ENCODE measurements around the gene MYO7A. TPM values are rescaled to one million over a fixed set of nuclear protein-coding genes. Genes with fewer than 3 reads are reported as not detected.
"Not testable (repeated sequence)": the region's sequence is repeated elsewhere in the genome, so short reads cannot be mapped to it uniquely, and the experiment has no call there.

MYO7A gene
- total RNA-seq, 1 donor = 0.43 TPM

GRCh38 chr11:77093987-77094840 lies 33.8 kb upstream of the MYO7A start:
- TF ChIP-seq CTCF (IDR thresholded peaks at IDR 0.05; ENCODE audit: insufficient read depth, low read depth, low read length) = no peak
- no peak overlapping the region for H3K4me3 ChIP-seq (ENCODE audit: low read depth, low read length)
- DNase-seq (ENCODE audit: low read depth) = no peak

- DNase-seq (ENCODE audit: low read depth) = no peak
- TF ChIP-seq CTCF (IDR thresholded peaks at IDR 0.05; ENCODE audit: insufficient read depth, low read depth, low read length) = no peak
These were observed 33.1 kb upstream of the MYO7A start for GRCh38 chr11:77094841-77095365.

GRCh38 chr11:77095551-77096490 lies 32.2 kb upstream of the MYO7A start:
- no peak for TF ChIP-seq CTCF (IDR thresholded peaks at IDR 0.05; ENCODE audit: insufficient read depth, low read depth, low read length)
- DNase-seq (ENCODE audit: low read depth) = no peak

More at GRCh38 chr11:77094841-77095365, 33.1 kb upstream of the MYO7A start:
- H3K4me3 ChIP-seq (ENCODE audit: low read depth, low read length) = no peak overlapping the region

GRCh38 chr11:77096591-77097019 lies 31.4 kb upstream of the MYO7A start:
- no peak for DNase-seq (ENCODE audit: low read depth)
- TF ChIP-seq CTCF (IDR thresholded peaks at IDR 0.05; ENCODE audit: insufficient read depth, low read depth, low read length) = no peak
- no peak overlapping the region for H3K4me3 ChIP-seq (ENCODE audit: low read depth, low read length)

More at GRCh38 chr11:77095551-77096490, 32.2 kb upstream of the MYO7A start:
- no peak overlapping the region for H3K4me3 ChIP-seq (ENCODE audit: low read depth, low read length)

GRCh38 chr11:77097180-77097579 lies 30.9 kb upstream of the MYO7A start:
- DNase-seq (ENCODE audit: low read depth); H3K4me3 ChIP-seq (ENCODE audit: low read depth, low read length): not testable (repeated sequence)

- no peak for DNase-seq (ENCODE audit: low read depth)
- no peak overlapping the region for H3K4me3 ChIP-seq (ENCODE audit: low read depth, low read length)
- no peak for TF ChIP-seq CTCF (IDR thresholded peaks at IDR 0.05; ENCODE audit: insufficient read depth, low read depth, low read length)
These were observed 27.6 kb upstream of the MYO7A start for GRCh38 chr11:77100166-77101042.
